IPS-20b (cell line): ENCODE measurements around the gene TP53BP2.
"Not testable (repeated sequence)": the region's sequence is repeated elsewhere in the genome, so short reads cannot be mapped to it uniquely, and the experiment has no call there.

Experiments used
- H3K27ac ChIP-seq: one replicate; pipeline ENCODE4 v1.5.1; 2013; ENCODE audit warnings: low read length
- H3K27me3 ChIP-seq: 2 replicates; pipeline ENCODE4 v1.6.1; 2013; ENCODE audit warnings: mild to moderate bottlenecking, low read length, inconsistent platforms; ENCODE audit not compliant: insufficient read depth
- H3K36me3 ChIP-seq: 2 replicates; pipeline ENCODE4 v1.6.1; 2013; ENCODE audit warnings: low read depth, mild to moderate bottlenecking, inconsistent platforms, low read length, moderate library complexity; ENCODE audit not compliant: insufficient read depth
- H3K4me1 ChIP-seq: 2 replicates; pipeline ENCODE4 v1.6.1; 2013; ENCODE audit warnings: mild to moderate bottlenecking, control low read depth, inconsistent platforms, low read length, moderate library complexity; ENCODE audit not compliant: insufficient read depth
- H3K4me3 ChIP-seq: 2 replicates; pipeline ENCODE4 v1.5.1; 2013; ENCODE audit warnings: mild to moderate bottlenecking, low read length, inconsistent platforms
- H3K9ac ChIP-seq: 2 replicates; pipeline ENCODE4 v1.6.1; 2013; ENCODE audit warnings: low read depth, mild to moderate bottlenecking, inconsistent platforms, low read length, moderate library complexity
- H3K9me3 ChIP-seq: 2 replicates; pipeline ENCODE4 v1.6.1; 2013; ENCODE audit warnings: mild to moderate bottlenecking, low read depth, low read length, inconsistent platforms; ENCODE audit not compliant: insufficient read depth

The TP53BP2 gene

DNA sequence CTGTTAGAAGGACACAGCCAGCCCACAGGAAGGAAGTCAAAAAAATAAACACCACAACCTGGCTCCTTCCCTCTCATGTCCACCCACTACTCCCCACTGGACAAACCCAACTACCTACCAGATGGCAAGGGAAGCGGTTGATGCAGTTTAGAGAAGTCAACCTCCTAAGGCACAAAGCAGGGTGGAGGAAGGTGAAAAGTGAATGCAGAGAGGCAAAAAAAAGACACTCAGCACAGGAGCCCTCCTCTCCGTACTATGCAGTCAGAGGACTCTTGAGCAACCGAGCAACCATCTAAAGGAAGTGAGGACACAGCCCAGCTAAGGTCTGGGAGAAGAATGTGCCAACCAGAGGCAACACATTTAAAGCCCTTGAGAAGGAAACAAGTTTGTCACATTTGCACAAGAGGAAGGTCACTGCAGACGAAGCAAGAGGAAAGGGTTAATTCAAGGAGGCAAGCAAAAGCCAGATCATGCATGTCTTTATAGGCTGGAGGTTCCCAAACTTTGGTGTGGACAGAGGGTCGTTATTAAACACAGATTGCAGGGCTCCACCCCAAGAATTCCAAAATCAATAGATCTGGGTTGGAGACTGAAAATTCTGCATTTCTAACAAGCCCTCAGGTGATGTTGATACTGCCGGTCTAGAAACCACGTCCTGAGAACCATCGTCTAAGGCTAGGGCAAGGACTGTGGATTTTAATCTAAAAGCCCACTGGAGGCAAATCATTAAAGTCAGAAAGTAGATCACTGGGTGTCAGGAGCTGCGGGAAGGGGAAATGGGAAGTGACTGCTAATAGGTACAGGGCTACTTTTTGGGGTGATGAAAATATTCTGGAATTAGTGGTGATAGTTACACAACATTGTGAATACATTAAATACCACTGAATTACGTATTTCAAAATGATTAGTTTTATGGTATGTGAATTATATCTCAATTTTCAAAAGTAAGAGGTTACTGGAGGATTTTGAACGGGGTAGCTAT lies 19.7 kb downstream of the TP53BP2 start:
- Histone ChIP-seq H3K9ac (no peak overlapping the region), H3K9me3 (no peaks in the 10 kb centered on the region), H3K4me3 (no peak overlapping the region), H3K27me3 (no peaks in the 10 kb centered on the region), H3K27ac (no peak overlapping the region), H3K36me3 (peaks cover 4% of the 10 kb centered on the region; the same call in 1 of the 2 replicates), H3K4me1 (peaks cover 11% of the 10 kb centered on the region)

DNA sequence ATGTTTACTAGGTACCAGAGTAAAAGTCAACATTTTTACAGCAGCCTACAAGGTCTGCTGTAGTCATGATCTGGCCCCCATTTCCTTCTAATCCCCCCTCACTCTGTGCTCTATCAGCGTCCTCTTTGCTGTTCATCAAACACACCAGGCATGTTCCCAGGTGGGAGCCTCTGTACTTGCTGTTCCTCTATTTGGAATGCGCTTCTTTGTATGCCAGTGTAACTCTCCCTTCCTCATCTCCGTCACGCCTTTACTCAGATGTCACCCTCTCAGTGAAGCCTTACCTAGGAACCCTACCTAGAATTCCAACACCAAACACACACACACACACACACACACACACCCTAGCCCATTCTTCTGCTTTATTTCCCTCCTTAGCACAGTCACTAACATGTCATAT lies 21.0 kb downstream of the TP53BP2 start:
- no peak overlapping the region for H3K4me3 ChIP-seq
- no peaks in the 10 kb centered on the region for H3K27me3 ChIP-seq
- H3K36me3 ChIP-seq = peaks cover 17% of the 10 kb centered on the region
- no peaks in the 10 kb centered on the region for H3K9me3 ChIP-seq
- H3K27ac ChIP-seq = no peak overlapping the region
- H3K9ac ChIP-seq = no peak overlapping the region
- H3K4me1 ChIP-seq = peaks cover 23% of the 10 kb centered on the region

DNA sequence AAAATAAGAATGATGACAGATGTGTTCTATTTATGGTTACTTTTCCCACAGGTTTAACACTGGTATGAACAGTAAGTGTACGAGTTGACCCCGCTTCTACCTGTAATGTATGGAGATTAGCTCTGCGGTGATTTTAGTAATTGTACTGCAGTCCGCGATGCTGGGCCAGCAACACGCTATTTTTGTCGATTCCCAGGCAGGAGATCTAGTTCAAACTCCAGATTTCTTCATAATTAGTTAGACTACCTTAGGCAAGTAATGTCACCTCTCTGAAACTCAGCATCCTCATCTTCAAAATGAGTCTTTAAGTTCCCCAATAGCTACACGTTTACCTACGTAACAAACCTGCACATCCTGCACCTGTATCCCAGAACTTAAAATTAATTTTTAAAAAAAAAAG lies 21.5 kb downstream of the TP53BP2 start:
- Histone ChIP-seq H3K36me3 (peaks cover 20% of the 10 kb centered on the region), H3K27ac (no peak overlapping the region), H3K4me3 (no peak overlapping the region), H3K9ac (no peak overlapping the region), H3K27me3 (no peaks in the 10 kb centered on the region), H3K4me1 (peaks cover 23% of the 10 kb centered on the region), H3K9me3 (no peaks in the 10 kb centered on the region)

DNA sequence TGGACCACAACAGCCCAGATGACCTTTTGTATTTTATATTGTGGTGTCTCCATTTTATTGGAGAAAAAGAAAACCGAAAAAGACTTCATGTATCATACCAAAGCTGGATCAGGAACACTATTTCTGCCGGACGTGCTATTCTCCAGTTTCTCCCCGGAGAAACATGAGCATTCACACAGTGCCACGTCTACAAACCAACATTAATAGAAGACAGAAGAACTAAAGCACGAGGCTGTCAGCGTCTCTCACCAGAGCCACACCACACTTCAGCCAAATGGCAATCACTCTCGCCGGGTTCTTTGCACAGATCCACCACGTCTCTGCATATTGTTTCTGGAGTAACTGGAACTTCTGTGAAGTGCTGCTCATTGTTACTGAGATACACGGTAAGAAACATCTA lies 24.8 kb downstream of the TP53BP2 start:
- Histone ChIP-seq H3K4me3 (no peak overlapping the region), H3K4me1 (peaks cover 12% of the 10 kb centered on the region), H3K9me3 (no peaks in the 10 kb centered on the region), H3K9ac (no peak overlapping the region), H3K27ac (no peak overlapping the region), H3K36me3 (peaks cover 34% of the 10 kb centered on the region), H3K27me3 (no peaks in the 10 kb centered on the region)

DNA sequence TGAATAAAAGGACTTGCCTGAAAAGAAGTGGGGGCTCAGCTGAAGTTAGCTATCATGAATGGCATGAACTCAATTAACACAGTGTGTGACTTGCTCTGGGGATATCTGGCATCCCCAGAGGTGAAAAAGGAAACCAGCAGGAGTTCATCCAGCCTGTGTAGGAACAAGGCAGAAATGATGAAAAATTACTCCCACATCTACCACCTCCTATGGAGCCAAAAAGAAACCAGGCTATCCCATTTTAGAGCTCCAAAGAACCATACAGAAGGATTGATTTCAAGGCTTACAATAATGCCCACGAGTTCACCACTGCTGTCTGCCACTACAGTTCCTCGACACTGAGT lies 25.3 kb downstream of the TP53BP2 start:
- H3K9me3 ChIP-seq = no peaks in the 10 kb centered on the region
- H3K9ac ChIP-seq = no peak overlapping the region
- peaks cover 39% of the 10 kb centered on the region for H3K36me3 ChIP-seq
- H3K27ac ChIP-seq = no peak overlapping the region
- no peaks in the 10 kb centered on the region for H3K27me3 ChIP-seq
- peaks cover 12% of the 10 kb centered on the region for H3K4me1 ChIP-seq
- no peak overlapping the region for H3K4me3 ChIP-seq

DNA sequence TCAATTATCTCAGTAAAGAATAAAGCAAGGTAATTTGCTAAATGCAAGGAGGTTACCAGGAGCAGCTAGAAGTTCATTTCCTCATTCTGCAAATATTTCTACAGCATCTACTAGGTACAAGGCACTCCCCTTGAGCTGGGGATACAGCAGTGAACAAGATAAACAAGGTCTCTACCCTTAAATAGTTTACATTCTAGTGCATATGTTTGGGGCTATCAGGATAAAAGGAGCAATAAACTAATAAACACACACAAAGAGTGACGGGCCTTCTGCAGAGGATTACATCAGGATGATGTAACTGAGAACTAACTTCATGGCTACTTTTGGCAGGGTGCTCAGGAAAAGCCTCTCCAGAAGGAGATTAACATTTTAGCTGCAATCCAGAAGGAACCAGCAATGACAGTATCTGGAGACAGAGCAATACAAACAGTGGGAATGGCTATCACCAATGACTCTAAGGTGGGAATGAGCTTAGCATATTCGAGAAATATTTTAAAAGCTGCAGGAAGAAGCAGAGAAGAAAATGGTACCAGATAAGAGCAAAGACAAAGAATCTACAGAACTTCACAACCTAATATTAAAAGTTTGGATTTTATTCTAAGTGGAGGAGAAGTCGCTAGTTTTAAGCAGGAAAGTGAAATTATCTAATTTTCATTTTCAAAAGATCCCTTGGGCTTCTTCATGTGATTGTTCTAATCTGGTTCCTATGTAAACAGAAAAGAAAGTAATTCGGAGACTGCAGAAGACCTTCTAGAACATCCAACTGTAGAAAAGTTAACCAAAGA lies 25.8 kb downstream of the TP53BP2 start:
- no peak overlapping the region for H3K4me3 ChIP-seq
- H3K9me3 ChIP-seq = no peaks in the 10 kb centered on the region
- peaks cover 39% of the 10 kb centered on the region for H3K36me3 ChIP-seq
- no peak overlapping the region for H3K9ac ChIP-seq
- H3K27me3 ChIP-seq = no peaks in the 10 kb centered on the region
- peaks cover 12% of the 10 kb centered on the region for H3K4me1 ChIP-seq
- H3K27ac ChIP-seq = no peak overlapping the region

DNA sequence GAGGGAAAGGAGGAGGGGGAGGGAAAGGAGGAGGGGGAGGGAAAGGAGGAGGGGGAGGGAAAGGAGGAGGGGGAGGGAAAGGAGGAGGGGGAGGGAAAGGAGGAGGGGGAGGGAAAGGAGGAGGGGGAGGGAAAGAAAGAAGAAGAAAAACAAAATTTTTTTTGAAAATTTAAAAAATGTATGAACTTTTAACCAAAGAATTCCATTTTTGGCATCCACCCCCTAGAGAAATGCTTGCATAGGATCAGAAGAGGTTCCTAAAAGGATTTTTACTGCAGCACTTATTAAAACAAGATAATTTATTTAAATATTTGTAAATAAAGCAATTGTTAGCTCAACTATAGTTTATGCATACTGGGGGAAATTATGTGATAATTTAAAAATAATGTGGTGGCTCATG lies 28.5 kb downstream of the TP53BP2 start:
- Histone ChIP-seq H3K4me1 (peaks cover 12% of the 10 kb centered on the region), H3K36me3 (peaks cover 62% of the 10 kb centered on the region)
- not testable (repeated sequence) for H3K27me3 ChIP-seq

DNA sequence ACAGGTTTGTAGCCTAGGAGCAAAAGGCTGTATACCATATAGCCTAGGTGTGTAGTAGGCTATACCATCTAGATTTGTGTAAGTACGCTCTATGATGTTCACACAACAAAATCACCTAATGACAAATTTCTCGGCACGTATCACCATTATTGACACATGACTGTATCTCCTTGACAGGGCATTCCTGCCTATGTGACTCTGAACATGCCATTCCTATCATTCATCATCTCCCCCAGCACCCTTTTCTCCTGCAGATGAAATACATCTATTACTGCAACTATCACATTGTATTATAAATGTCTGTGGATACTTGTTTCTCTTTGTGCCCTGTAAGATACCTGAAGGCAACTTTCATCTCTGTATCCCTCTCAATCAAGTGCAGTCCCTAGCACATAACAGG lies 29.9 kb downstream of the TP53BP2 start:
- H3K36me3 ChIP-seq = peaks cover 69% of the 10 kb centered on the region
- no peak overlapping the region for H3K27ac ChIP-seq

More for the DNA sequence above, 28.5 kb downstream of the TP53BP2 start:
- not testable (repeated sequence) for H3K27ac ChIP-seq, H3K4me3 ChIP-seq, H3K9me3 ChIP-seq, H3K9ac ChIP-seq

DNA sequence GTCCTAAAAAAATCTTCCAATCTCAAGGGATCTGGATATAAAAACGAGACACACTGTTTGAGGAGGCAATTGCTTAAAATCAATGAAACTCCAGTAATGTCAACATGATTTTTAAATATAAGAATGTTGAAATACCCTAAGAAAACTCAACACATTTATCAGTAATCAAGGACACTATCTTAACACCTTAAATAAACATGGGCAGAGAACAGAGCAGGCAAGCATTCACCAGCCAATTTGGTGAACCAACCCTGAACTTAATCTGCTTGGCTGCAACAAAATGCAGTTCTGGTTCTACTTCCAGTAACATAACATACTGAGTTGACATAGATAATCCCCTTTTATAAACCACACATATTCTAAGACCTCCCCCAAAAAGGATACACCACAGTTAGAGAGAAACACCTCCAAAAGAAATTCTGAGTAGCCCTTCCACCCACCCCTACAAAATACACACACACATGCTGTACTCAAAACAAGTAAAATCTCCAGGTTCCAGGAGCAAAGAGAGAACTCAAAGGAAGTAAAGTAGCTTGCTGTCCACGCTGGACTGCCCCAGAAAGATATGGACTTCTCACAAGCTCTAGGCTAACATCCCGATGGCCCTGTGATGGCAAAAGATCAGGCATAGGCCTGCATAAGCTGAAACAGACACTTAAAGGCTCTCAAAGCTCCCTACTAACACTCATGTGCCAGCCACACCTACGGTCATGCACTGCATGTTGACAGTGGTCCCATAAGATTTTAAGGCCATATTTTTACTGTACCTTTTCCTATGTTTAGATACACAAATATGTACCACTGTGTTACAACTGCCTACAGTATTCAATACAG lies 30.5 kb downstream of the TP53BP2 start:
- no peak overlapping the region for H3K9ac ChIP-seq
- no peaks in the 10 kb centered on the region for H3K9me3 ChIP-seq
- peaks cover 69% of the 10 kb centered on the region for H3K36me3 ChIP-seq
- H3K4me3 ChIP-seq = no peak overlapping the region
- no peak overlapping the region for H3K27ac ChIP-seq
- H3K4me1 ChIP-seq = peaks cover 5% of the 10 kb centered on the region
- H3K27me3 ChIP-seq = no peaks in the 10 kb centered on the region

More for the DNA sequence above, 29.9 kb downstream of the TP53BP2 start:
- Histone ChIP-seq H3K9ac (no peak overlapping the region), H3K4me1 (peaks cover 12% of the 10 kb centered on the region), H3K27me3 (no peaks in the 10 kb centered on the region), H3K9me3 (no peaks in the 10 kb centered on the region), H3K4me3 (no peak overlapping the region)

DNA sequence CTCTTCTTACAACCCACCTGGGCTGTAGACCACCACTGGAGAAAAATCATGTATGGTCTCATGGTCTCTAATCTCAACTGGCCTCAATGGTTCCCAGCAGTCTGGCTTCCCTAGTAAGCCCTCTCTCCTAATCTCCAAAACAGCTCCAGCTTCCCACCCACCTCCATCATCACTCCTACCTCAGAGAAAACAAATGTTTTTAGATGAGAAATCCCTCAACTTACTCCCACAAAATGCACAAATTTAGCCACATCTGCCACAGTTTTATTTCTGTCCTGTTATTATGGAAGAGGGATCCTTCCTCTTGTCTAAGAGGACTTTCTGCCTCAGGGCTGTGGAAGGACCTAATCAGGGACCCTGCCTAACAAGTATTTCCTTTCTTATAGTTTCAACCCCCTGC lies 32.1 kb downstream of the TP53BP2 start:
- Histone ChIP-seq H3K9me3 (no peaks in the 10 kb centered on the region), H3K27me3 (no peaks in the 10 kb centered on the region), H3K9ac (no peak overlapping the region), H3K4me1 (no peaks in the 10 kb centered on the region), H3K36me3 (peaks cover 74% of the 10 kb centered on the region), H3K4me3 (no peak overlapping the region), H3K27ac (no peak overlapping the region)

DNA sequence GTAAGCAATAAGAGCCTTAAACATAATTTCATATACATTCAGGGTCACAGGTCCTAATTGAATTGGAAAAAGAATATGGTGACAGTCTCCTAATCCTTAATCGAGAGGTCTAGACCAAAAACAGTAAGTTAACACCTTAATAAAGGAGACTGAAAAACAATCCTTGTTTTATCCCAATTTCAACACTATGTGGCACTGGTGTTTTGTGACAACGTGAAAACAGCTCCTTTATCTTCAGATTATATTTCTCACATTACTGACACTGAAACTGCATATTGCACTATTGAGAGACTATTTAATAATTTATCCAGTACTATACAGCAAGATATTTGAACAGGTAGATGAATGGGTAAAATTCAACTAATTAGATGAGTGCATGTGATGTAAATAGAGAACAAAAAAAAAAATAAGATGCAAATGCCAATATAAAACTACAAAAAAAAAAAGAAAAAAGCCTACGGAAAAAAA lies 34.1 kb downstream of the TP53BP2 start:
- Histone ChIP-seq H3K9ac (no peak overlapping the region), H3K4me3 (no peak overlapping the region), H3K9me3 (0 out of 2 replicates have a peak, but pooled peaks cover 3% of the 10 kb centered on the region), H3K27ac (no peak overlapping the region), H3K4me1 (no peaks in the 10 kb centered on the region), H3K36me3 (peaks cover 83% of the 10 kb centered on the region), H3K27me3 (no peaks in the 10 kb centered on the region)
